HUDEP-2 (cell line): ENCODE results near the gene TET3.

Experiments
- DNase-seq, 76 experiments: peaks; one replicate each; lab custom pipeline; 2025; ENCODE audit not compliant: unreplicated experiment in 76 of 76; lab: John Stamatoyannopoulos, UW

Gene TET3

GRCh38 chr2:73985308-73986084 lies 786 bp downstream of the TET3 start:
- DNase-seq = peak in 11 of 76 experiments; percentile 9 to 32 (median 20)

GRCh38 chr2:73986085-73986681 lies 1.5 kb downstream of the TET3 start:
- no peak for DNase-seq

GRCh38 chr2:73987109-73987947 lies 2.6 kb downstream of the TET3 start:
- peak in 52 of 76 experiments; percentile 14 to 67 (median 41) for DNase-seq

- no peak for DNase-seq
Measured at GRCh38 chr2:73987948-73988700, 3.4 kb downstream of the TET3 start.

GRCh38 chr2:73989972-73990371 lies 5.3 kb downstream of the TET3 start:
- DNase-seq = no peak

- no peak for DNase-seq
Measured at GRCh38 chr2:73990531-73990930, 5.8 kb downstream of the TET3 start.

- no peak for DNase-seq
Measured at GRCh38 chr2:73992036-73992435, 7.3 kb downstream of the TET3 start.

GRCh38 chr2:73993376-73993775 lies 8.7 kb downstream of the TET3 start:
- no peak for DNase-seq

GRCh38 chr2:73993778-73994177 lies 9.1 kb downstream of the TET3 start:
- no peak for DNase-seq

- no peak for DNase-seq
Measured at GRCh38 chr2:73994178-73994831, 9.6 kb downstream of the TET3 start.

GRCh38 chr2:73995810-73996209 lies 11.1 kb downstream of the TET3 start:
- no peak for DNase-seq

GRCh38 chr2:73997813-73998212 lies 13.1 kb downstream of the TET3 start:
- DNase-seq = peak in 1 of 76 experiments; percentile 10

GRCh38 chr2:73998451-73998850 lies 13.7 kb downstream of the TET3 start:
- DNase-seq = no peak

GRCh38 chr2:73998933-73999332 lies 14.2 kb downstream of the TET3 start:
- no peak for DNase-seq

GRCh38 chr2:73999881-74000597 lies 15.3 kb downstream of the TET3 start:
- DNase-seq = no peak

- DNase-seq = peak in 6 of 76 experiments; percentile 13 to 29 (median 22)
Measured at GRCh38 chr2:74000666-74001065, 16.0 kb downstream of the TET3 start.

GRCh38 chr2:74001121-74001520 lies 16.4 kb downstream of the TET3 start:
- DNase-seq = no peak

GRCh38 chr2:74001781-74002504 lies 17.2 kb downstream of the TET3 start:
- DNase-seq = no peak
